GM12875 (cell line): ENCODE results near the gene KEAP1.

Experiments
- H3K4me3 ChIP-seq: one replicate; pipeline ENCODE4 v1.5.1; 2011; ENCODE audit warnings: low read depth, low read length, control low read depth
- TF ChIP-seq, protein P1 (sequence below): IDR thresholded peaks from 2 replicates; pipeline ENCODE4 v1.5.1; 2011; ENCODE audit warnings: low read depth, mild to moderate bottlenecking, control low read depth, inconsistent platforms, low read length, moderate library complexity, borderline replicate concordance; ENCODE audit not compliant: insufficient read depth

The KEAP1 gene

DNA sequence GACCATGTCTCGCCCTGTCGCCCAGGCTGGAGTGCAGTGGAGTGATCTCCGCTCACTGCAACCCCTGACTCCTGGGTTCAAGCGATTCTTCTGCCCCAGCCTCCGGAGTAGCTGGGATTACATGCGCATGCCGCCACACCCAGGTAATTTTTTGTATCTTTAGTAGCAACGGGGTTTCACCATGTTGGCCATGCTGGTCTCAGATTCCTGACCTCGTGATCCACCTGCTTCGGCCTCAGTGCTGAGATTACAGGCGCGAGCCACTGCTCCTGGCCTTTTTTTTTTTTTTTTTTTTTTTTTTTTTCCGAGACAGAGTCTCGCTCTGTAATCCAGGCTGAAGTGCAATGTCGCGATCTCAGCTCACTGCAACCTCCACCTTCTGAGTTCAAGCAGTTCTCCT, 4.9 kb upstream of the KEAP1 start:
- TF ChIP-seq, protein P1, sequence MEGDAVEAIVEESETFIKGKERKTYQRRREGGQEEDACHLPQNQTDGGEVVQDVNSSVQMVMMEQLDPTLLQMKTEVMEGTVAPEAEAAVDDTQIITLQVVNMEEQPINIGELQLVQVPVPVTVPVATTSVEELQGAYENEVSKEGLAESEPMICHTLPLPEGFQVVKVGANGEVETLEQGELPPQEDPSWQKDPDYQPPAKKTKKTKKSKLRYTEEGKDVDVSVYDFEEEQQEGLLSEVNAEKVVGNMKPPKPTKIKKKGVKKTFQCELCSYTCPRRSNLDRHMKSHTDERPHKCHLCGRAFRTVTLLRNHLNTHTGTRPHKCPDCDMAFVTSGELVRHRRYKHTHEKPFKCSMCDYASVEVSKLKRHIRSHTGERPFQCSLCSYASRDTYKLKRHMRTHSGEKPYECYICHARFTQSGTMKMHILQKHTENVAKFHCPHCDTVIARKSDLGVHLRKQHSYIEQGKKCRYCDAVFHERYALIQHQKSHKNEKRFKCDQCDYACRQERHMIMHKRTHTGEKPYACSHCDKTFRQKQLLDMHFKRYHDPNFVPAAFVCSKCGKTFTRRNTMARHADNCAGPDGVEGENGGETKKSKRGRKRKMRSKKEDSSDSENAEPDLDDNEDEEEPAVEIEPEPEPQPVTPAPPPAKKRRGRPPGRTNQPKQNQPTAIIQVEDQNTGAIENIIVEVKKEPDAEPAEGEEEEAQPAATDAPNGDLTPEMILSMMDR, result no peak
- H3K4me3 ChIP-seq, result no peak overlapping the region

DNA sequence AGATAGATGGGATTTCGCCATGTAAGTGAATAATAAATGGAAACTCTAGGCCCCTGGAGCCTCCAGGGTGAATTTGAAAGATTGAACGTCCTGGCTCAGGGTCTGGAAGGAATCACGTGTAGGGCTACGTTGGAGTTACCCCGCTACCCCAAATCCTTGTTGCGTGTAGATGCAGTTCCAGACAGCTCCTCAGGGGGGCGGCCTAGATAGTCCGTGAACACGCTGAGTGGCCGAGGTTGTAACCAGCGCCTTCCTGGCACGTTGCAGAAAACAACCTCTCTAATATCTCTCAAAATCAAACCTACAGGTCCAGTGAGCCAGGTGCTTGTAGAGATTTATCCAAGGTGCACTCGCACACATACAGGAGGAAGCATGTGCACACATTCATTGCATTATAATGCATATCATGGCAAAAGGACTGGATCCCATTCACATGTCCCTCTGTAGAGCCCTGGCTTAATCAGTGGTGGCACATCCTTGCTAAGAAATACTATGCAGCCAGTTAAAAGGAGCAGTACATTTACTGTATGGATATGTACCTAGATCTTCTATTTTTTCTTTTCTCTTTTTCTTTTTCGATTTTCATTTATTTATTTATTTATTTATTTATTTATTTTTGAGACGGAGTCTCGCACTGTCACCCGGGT, 2.5 kb upstream of the KEAP1 start:
- H3K4me3 ChIP-seq, result no peak overlapping the region
- TF ChIP-seq, protein P1, result peak; percentile 82

DNA sequence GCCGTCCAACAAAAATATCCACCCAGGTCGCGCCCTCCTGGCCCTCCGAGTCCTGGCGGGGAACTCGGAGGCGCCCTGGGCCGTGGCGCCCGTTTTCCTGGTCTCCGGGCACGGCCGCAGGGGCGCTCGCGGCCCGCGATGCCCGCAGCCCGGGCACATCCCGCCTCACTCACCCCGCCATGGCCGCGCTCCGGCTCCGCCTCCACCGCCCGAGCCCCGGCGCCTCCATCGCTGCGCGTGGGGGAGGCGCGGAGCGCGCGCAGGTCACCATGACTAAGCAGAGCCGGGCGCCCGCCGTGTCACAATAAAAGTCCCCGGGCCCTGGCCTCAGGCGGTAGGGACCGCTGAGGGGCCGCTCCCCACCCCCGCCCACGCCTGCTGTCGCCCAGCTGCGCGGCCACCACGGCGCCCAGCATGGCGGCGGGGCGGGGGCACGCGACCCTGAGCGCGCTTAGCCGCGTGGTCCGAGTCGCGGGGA, 593 bp downstream of the KEAP1 start:
- peak overlapping the region; percentile 84 for H3K4me3 ChIP-seq
- TF ChIP-seq, protein P1, result no peak

DNA sequence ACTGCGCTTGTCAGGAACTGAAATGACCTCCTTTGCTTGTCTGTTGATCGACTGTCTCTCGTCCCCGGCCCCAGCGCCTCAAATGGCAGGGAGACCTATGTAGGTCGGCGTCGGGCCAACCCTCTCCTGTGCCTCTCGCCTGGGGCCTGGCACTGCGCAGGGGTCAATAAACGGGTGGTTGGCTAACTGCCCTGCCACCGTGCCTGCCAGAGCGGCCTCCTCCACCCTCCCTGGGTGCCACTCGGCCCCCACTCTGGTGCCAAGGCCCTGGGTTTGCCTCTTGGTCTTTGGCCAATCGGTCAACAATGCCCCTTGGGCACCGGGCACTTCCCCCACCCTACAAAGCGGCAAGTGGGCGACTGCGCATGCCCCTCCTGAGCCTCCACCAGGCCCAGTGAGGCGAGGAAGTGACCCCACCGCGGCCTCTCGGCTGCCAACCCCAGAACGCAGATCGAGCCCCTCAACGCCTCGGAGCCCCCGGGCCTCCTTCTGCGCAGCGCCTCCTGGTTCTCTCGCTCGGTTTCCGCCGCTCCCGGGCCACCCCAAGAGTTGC, 1.1 kb downstream of the KEAP1 start:
- TF ChIP-seq, protein P1, result no peak
- peak overlapping the region; percentile 84 for H3K4me3 ChIP-seq

DNA sequence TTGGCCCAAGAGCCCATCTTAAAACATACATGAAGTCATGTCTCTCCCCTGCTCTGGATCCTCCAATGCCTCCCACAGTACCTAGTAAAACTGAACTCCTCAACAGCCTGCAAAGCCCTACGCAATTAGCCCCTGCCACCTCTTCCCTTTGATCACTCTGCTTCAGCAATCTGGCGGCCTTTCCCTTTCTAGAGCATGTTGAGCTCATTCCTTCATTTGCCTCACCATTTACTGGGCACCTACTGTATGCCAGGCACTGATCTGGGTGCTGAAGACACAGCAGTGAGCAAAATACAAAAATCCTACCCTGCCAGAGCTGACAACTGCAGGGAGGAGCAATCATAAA, 2.9 kb downstream of the KEAP1 start:
- TF ChIP-seq, protein P1, result no peak
- H3K4me3 ChIP-seq, result no peak overlapping the region

DNA sequence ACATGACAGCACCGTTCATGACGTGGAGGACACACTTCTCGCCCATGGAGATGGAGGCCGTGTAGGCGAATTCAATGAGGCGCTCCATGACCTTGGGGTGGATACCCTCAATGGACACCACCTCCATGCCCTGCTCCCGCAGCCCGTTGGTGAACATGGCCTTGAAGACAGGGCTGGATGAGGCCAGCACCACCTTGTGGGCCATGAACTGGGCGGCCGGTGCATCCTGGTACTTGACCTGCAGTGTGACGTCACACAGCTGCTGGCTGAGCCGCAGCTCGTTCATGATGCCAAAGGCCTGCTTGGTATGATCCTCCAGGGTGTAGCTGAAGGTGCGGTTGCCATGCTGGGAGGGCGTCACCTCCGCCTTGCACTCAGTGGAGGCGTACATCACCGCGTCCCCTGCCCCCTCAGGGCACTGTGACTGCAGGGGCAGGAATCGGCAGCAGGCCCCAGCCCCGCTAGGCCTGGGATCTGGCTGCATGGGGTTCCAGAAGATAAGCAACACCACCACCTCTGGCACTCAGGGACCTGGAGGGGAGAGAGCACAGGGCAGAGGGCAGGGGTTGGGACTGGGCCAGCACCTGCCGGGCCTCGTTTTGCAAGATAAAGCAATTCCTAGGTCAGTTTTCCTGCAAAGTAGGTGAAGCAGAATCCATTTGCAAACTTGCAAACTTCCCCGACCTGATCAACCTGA, 3.5 kb downstream of the KEAP1 start:
- TF ChIP-seq, protein P1, result no peak
- H3K4me3 ChIP-seq, result no peak overlapping the region

DNA sequence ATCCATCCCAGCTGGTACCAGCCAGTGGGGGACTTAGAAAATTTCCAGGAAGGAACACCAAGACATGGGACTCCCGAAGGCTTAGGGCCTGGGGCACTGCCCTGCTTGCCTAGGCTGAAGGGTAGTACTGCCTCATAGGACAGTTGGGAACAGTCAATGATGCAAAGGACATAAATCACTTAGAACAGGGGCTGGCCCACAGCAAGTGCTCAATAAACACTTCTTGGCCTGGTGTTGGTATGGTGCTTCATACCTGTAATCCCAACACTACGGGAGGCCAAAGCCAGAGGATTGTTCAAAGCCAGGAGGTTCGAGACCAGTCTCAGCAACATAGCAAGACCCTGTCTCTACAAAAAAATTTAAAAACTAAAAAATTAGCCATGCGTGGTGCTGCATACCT, 5.8 kb downstream of the KEAP1 start:
- TF ChIP-seq, protein P1, result no peak
- no peak overlapping the region for H3K4me3 ChIP-seq
